Muscle layer of duodenum (tissue), 2 donors: Measurements from ENCODE around the gene NXPH1.
A peak's percentile ranks its signal among the peaks of the same experiment; 100 is the strongest.

Experiments
- H3K27ac ChIP-seq: one replicate; pipeline ENCODE4 v1.7.0; 2013; ENCODE audit warnings: mild to moderate bottlenecking, low read length
- H3K27me3 ChIP-seq: one replicate; pipeline ENCODE4 v1.7.0; 2013; ENCODE audit warnings: low read depth, mild to moderate bottlenecking, control low read depth, low read length
- H3K36me3 ChIP-seq, 2 donors: one replicate each; pipeline ENCODE4 v1.7.0; 2013; ENCODE audit warnings: low read length in 2 of 2, control low read depth in 1 of 2, mild to moderate bottlenecking in 1 of 2; ENCODE audit not compliant: insufficient read depth in 2 of 2, control insufficient read depth in 1 of 2
- H3K4me1 ChIP-seq, 2 donors: one replicate each; pipeline ENCODE4 v1.7.0; 2013; ENCODE audit warnings: low read length in 2 of 2, mild to moderate bottlenecking in 2 of 2, control low read depth in 1 of 2, moderate library complexity in 1 of 2; ENCODE audit not compliant: insufficient read depth in 2 of 2, control insufficient read depth in 1 of 2
- H3K4me3 ChIP-seq, 2 donors: one replicate each; pipeline ENCODE4 v1.7.0; 2013; ENCODE audit warnings: low read length in 2 of 2, low read depth in 1 of 2, mild to moderate bottlenecking in 1 of 2
- H3K9me3 ChIP-seq, 2 donors: one replicate each; pipeline ENCODE4 v1.7.0; 2013; ENCODE audit warnings: low read length in 2 of 2, control low read depth in 1 of 2, mild to moderate bottlenecking in 1 of 2; ENCODE audit not compliant: control insufficient read depth in 1 of 2
- donor health status: healthy.

Gene NXPH1

GRCh38 chr7:8440670-8441069 is 7.3 kb downstream of the NXPH1 start:
- no peaks in the 10 kb centered on the region for H3K9me3 ChIP-seq
- peaks cover 35% of the 10 kb centered on the region for H3K27me3 ChIP-seq
- H3K4me1 ChIP-seq: peaks cover 0 to 19% of the 10 kb centered on the region in 2 donors
- H3K36me3 ChIP-seq: no peaks in the 10 kb centered on the region
- H3K4me3 ChIP-seq: no peak overlapping the region
- H3K27ac ChIP-seq: no peak overlapping the region

- no peaks in the 10 kb centered on the region for H3K9me3 ChIP-seq
- peaks cover 0 to 18% of the 10 kb centered on the region in 2 donors for H3K4me1 ChIP-seq
- H3K27ac ChIP-seq: no peak overlapping the region
- H3K27me3 ChIP-seq: peaks cover 34% of the 10 kb centered on the region
- H3K36me3 ChIP-seq: no peaks in the 10 kb centered on the region
- H3K4me3 ChIP-seq: no peak overlapping the region
Observed at GRCh38 chr7:8441106-8441965, 7.9 kb downstream of the NXPH1 start.

GRCh38 chr7:8442051-8442813 is 8.8 kb downstream of the NXPH1 start:
- H3K4me1 ChIP-seq: peaks cover 0 to 18% of the 10 kb centered on the region in 2 donors
- no peak overlapping the region for H3K27ac ChIP-seq
- no peaks in the 10 kb centered on the region for H3K9me3 ChIP-seq
- H3K36me3 ChIP-seq: no peaks in the 10 kb centered on the region
- H3K27me3 ChIP-seq: peaks cover 28% of the 10 kb centered on the region
- no peak overlapping the region for H3K4me3 ChIP-seq

- Histone ChIP-seq H3K4me1 (peaks cover 0 to 18% of the 10 kb centered on the region in 2 donors), H3K9me3 (no peaks in the 10 kb centered on the region), H3K4me3 (peak overlapping the region in 1 of 2 donors; percentile 43), H3K27me3 (peaks cover 28% of the 10 kb centered on the region), H3K36me3 (no peaks in the 10 kb centered on the region), H3K27ac (no peak overlapping the region)
Observed at GRCh38 chr7:8442814-8443304, 9.4 kb downstream of the NXPH1 start.

GRCh38 chr7:8443576-8444467 is 10.4 kb downstream of the NXPH1 start:
- Histone ChIP-seq H3K36me3 (no peaks in the 10 kb centered on the region), H3K4me1 (peaks cover 0 to 18% of the 10 kb centered on the region in 2 donors), H3K4me3 (peak overlapping the region in 1 of 2 donors; percentile 43), H3K9me3 (no peaks in the 10 kb centered on the region), H3K27me3 (peaks cover 28% of the 10 kb centered on the region), H3K27ac (no peak overlapping the region)

GRCh38 chr7:8444468-8444769 is 11.0 kb downstream of the NXPH1 start:
- no peak overlapping the region for H3K27ac ChIP-seq
- no peak overlapping the region for H3K4me3 ChIP-seq
- H3K9me3 ChIP-seq: no peaks in the 10 kb centered on the region
- no peaks in the 10 kb centered on the region for H3K36me3 ChIP-seq
- H3K4me1 ChIP-seq: peaks cover 0 to 18% of the 10 kb centered on the region in 2 donors
- peaks cover 28% of the 10 kb centered on the region for H3K27me3 ChIP-seq

GRCh38 chr7:8453535-8453934 is 20.1 kb downstream of the NXPH1 start:
- Histone ChIP-seq H3K4me1 (no peaks in the 10 kb centered on the region), H3K9me3 (no peaks in the 10 kb centered on the region), H3K36me3 (no peaks in the 10 kb centered on the region), H3K4me3 (no peak overlapping the region), H3K27ac (no peak overlapping the region), H3K27me3 (no peaks in the 10 kb centered on the region)

GRCh38 chr7:8455426-8455825 is 22.0 kb downstream of the NXPH1 start:
- H3K9me3 ChIP-seq: no peaks in the 10 kb centered on the region
- H3K4me3 ChIP-seq: no peak overlapping the region
- no peaks in the 10 kb centered on the region for H3K36me3 ChIP-seq
- no peaks in the 10 kb centered on the region for H3K4me1 ChIP-seq
- H3K27ac ChIP-seq: no peak overlapping the region
- H3K27me3 ChIP-seq: no peaks in the 10 kb centered on the region

GRCh38 chr7:8462309-8462708 is 28.9 kb downstream of the NXPH1 start:
- Histone ChIP-seq H3K9me3 (no peaks in the 10 kb centered on the region), H3K4me3 (no peak overlapping the region), H3K36me3 (no peaks in the 10 kb centered on the region), H3K27ac (no peak overlapping the region), H3K27me3 (no peaks in the 10 kb centered on the region), H3K4me1 (no peaks in the 10 kb centered on the region)

GRCh38 chr7:8465338-8465737 is 31.9 kb downstream of the NXPH1 start:
- H3K27me3 ChIP-seq: no peaks in the 10 kb centered on the region
- no peaks in the 10 kb centered on the region for H3K9me3 ChIP-seq
- no peak overlapping the region for H3K4me3 ChIP-seq
- no peaks in the 10 kb centered on the region for H3K36me3 ChIP-seq
- no peaks in the 10 kb centered on the region for H3K4me1 ChIP-seq
- H3K27ac ChIP-seq: no peak overlapping the region

GRCh38 chr7:8480527-8480926 is 47.1 kb downstream of the NXPH1 start:
- Histone ChIP-seq H3K27ac (no peak overlapping the region), H3K4me3 (no peak overlapping the region), H3K36me3 (no peaks in the 10 kb centered on the region), H3K27me3 (no peaks in the 10 kb centered on the region), H3K9me3 (peaks cover 0 to 9% of the 10 kb centered on the region in 2 donors), H3K4me1 (peaks cover 0 to 6% of the 10 kb centered on the region in 2 donors)
